Activated CD8-positive, alpha-beta memory T cell treated with anti-CD3 and anti-CD28 coated beads, Interleukin-2, amount 10 ng/mL, durations not matched to agents 7 days and 5 days (primary cell): ENCODE measurements around the gene ASTN2. TPM values are rescaled to one million over a fixed set of nuclear protein-coding genes. Genes with fewer than 3 reads are reported as not detected.

ENCODE experiments used
- ATAC-seq: fragments of 150-1000 bp; cut with Tn5 transposase; one replicate; pipeline ENCODE4 v1.10.0; 2021; ENCODE audit warnings: moderate library complexity
- CTCF ChIA-PET: fragments of 350-600 bp; sonication (Branson Sonifier 250); formaldehyde crosslinking; loops from one replicate; lab custom pipeline; 2021; ENCODE audit warnings: antibody characterized with exemption; lab: Charles Lee
- DNase-seq: peaks from one replicate; pipeline ENCODE4 v3.0.0-alpha.2; 2020
- H3K27ac Mint-ChIP-seq: one replicate; pipeline ENCODE4 v1.8.0; 2021; ENCODE audit warnings: mild to moderate bottlenecking, mixed read lengths
- H3K27me3 Mint-ChIP-seq: one replicate; pipeline ENCODE4 v1.8.0; 2021; ENCODE audit warnings: mixed read lengths
- H3K36me3 Mint-ChIP-seq: one replicate; pipeline ENCODE4 v1.8.0; 2021; ENCODE audit warnings: mild to moderate bottlenecking, mixed read lengths
- H3K4me1 Mint-ChIP-seq: one replicate; pipeline ENCODE4 v1.8.0; 2021; ENCODE audit warnings: mixed read lengths
- H3K4me3 Mint-ChIP-seq: one replicate; pipeline ENCODE4 v1.8.0; 2021; ENCODE audit warnings: mild to moderate bottlenecking, moderate library complexity, mixed read lengths
- H3K9me3 Mint-ChIP-seq: one replicate; pipeline ENCODE4 v1.8.0; 2022; ENCODE audit warnings: low read depth, mixed read lengths
- total RNA-seq, 2 experiments: library from RNA; stranded (reverse); gene quantifications; one replicate each; pipeline ENCODE4 v1.2.3, GENCODE V29; 2021

Gene ASTN2
- total RNA-seq, 2 experiments from 2014 or later = 4.0 to 5.4 TPM

GRCh38 chr9:116668970-116669695 is 745.7 kb downstream of the ASTN2 start:
- H3K27ac Mint-ChIP-seq = no peak overlapping the region
- no peak overlapping the region for H3K4me3 Mint-ChIP-seq
- no peak for ATAC-seq
- peaks cover 7% of the 10 kb centered on the region for H3K9me3 Mint-ChIP-seq
- CTCF ChIA-PET = interaction anchor here (1.7 kb wide), 1 partner anchor 21 kb away, joined by 3 read pairs; no protein-coding TSS in a partner anchor
- no peak for DNase-seq
- H3K4me1 Mint-ChIP-seq = no peaks in the 10 kb centered on the region
- H3K27me3 Mint-ChIP-seq = no peaks in the 10 kb centered on the region
- peaks cover 4% of the 10 kb centered on the region for H3K36me3 Mint-ChIP-seq

GRCh38 chr9:116663581-116663980 is 751.3 kb downstream of the ASTN2 start:
- DNase-seq = no peak
- Mint-ChIP-seq H3K9me3 (no peaks in the 10 kb centered on the region), H3K4me1 (no peaks in the 10 kb centered on the region), H3K36me3 (no peaks in the 10 kb centered on the region), H3K27ac (no peak overlapping the region), H3K4me3 (no peak overlapping the region), H3K27me3 (no peaks in the 10 kb centered on the region)
- no peak for ATAC-seq
- CTCF ChIA-PET = interaction anchor here (1.0 kb wide), 1 partner anchor 1070 kb away, joined by 3 read pairs; no protein-coding TSS in a partner anchor

- Mint-ChIP-seq H3K27me3 (no peaks in the 10 kb centered on the region), H3K36me3 (no peaks in the 10 kb centered on the region), H3K27ac (no peak overlapping the region), H3K9me3 (no peaks in the 10 kb centered on the region), H3K4me1 (no peaks in the 10 kb centered on the region), H3K4me3 (no peak overlapping the region)
- CTCF ChIA-PET = interaction anchor here (1.0 kb wide), 1 partner anchor 1069 kb away, joined by 3 read pairs; no protein-coding TSS in a partner anchor
- ATAC-seq (no peak), DNase-seq (no peak)
Measured at GRCh38 chr9:116662646-116663310, 752.1 kb downstream of the ASTN2 start.

- H3K36me3 Mint-ChIP-seq = no peaks in the 10 kb centered on the region
- no peaks in the 10 kb centered on the region for H3K9me3 Mint-ChIP-seq
- no peaks in the 10 kb centered on the region for H3K27me3 Mint-ChIP-seq
- H3K4me1 Mint-ChIP-seq = no peaks in the 10 kb centered on the region
- ATAC-seq = peak; percentile 65
- CTCF ChIA-PET = interaction anchor here (0.6 to 1.0 kb wide), 2 partner anchors 9 to 11 kb away, joined by 3 to 4 read pairs; no protein-coding TSS in a partner anchor
- no peak for DNase-seq
- no peak overlapping the region for H3K27ac Mint-ChIP-seq
- no peak overlapping the region for H3K4me3 Mint-ChIP-seq
Measured at GRCh38 chr9:116661037-116661954, 753.6 kb downstream of the ASTN2 start.

GRCh38 chr9:116658265-116658664 is 756.6 kb downstream of the ASTN2 start:
- CTCF ChIA-PET = no interaction called here
- Mint-ChIP-seq H3K9me3 (no peaks in the 10 kb centered on the region), H3K27ac (no peak overlapping the region), H3K4me1 (no peaks in the 10 kb centered on the region), H3K4me3 (no peak overlapping the region), H3K27me3 (no peaks in the 10 kb centered on the region), H3K36me3 (no peaks in the 10 kb centered on the region)
- DNase-seq (no peak), ATAC-seq (no peak)

GRCh38 chr9:116656977-116657376 is 757.9 kb downstream of the ASTN2 start:
- CTCF ChIA-PET = no interaction called here
- ATAC-seq = no peak

GRCh38 chr9:116656501-116656971 is 758.3 kb downstream of the ASTN2 start:
- CTCF ChIA-PET = no interaction called here
- no peaks in the 10 kb centered on the region for H3K36me3 Mint-ChIP-seq

More at GRCh38 chr9:116656977-116657376, 757.9 kb downstream of the ASTN2 start:
- Mint-ChIP-seq H3K27ac (no peak overlapping the region), H3K4me1 (no peaks in the 10 kb centered on the region), H3K9me3 (no peaks in the 10 kb centered on the region), H3K36me3 (no peaks in the 10 kb centered on the region), H3K27me3 (no peaks in the 10 kb centered on the region), H3K4me3 (no peak overlapping the region)
- DNase-seq = no peak

GRCh38 chr9:116654059-116654355 is 760.9 kb downstream of the ASTN2 start:
- DNase-seq (no peak), ATAC-seq (no peak)
- no peak overlapping the region for H3K4me3 Mint-ChIP-seq
- CTCF ChIA-PET = interaction anchor here (1.1 kb wide), 1 partner anchor 1060 kb away, joined by 3 read pairs; no protein-coding TSS in a partner anchor
- no peaks in the 10 kb centered on the region for H3K9me3 Mint-ChIP-seq
- no peaks in the 10 kb centered on the region for H3K27me3 Mint-ChIP-seq
- H3K4me1 Mint-ChIP-seq = no peaks in the 10 kb centered on the region
- H3K27ac Mint-ChIP-seq = no peak overlapping the region
- H3K36me3 Mint-ChIP-seq = no peaks in the 10 kb centered on the region

More at GRCh38 chr9:116656501-116656971, 758.3 kb downstream of the ASTN2 start:
- ATAC-seq (no peak), DNase-seq (no peak)
- no peaks in the 10 kb centered on the region for H3K4me1 Mint-ChIP-seq
- H3K27me3 Mint-ChIP-seq = no peaks in the 10 kb centered on the region
- no peaks in the 10 kb centered on the region for H3K9me3 Mint-ChIP-seq
- H3K27ac Mint-ChIP-seq = no peak overlapping the region
- H3K4me3 Mint-ChIP-seq = no peak overlapping the region

GRCh38 chr9:116653348-116654058 is 761.4 kb downstream of the ASTN2 start:
- ATAC-seq (no peak), DNase-seq (no peak)
- no peaks in the 10 kb centered on the region for H3K36me3 Mint-ChIP-seq
- no peaks in the 10 kb centered on the region for H3K9me3 Mint-ChIP-seq
- CTCF ChIA-PET = interaction anchor here (1.1 kb wide), 1 partner anchor 1060 kb away, joined by 3 read pairs; no protein-coding TSS in a partner anchor
- H3K27ac Mint-ChIP-seq = no peak overlapping the region
- no peaks in the 10 kb centered on the region for H3K4me1 Mint-ChIP-seq
- H3K27me3 Mint-ChIP-seq = no peaks in the 10 kb centered on the region
- H3K4me3 Mint-ChIP-seq = no peak overlapping the region

- ATAC-seq = no peak
- Mint-ChIP-seq H3K4me1 (no peaks in the 10 kb centered on the region), H3K4me3 (no peak overlapping the region), H3K36me3 (no peaks in the 10 kb centered on the region), H3K9me3 (no peaks in the 10 kb centered on the region), H3K27me3 (no peaks in the 10 kb centered on the region), H3K27ac (no peak overlapping the region)
- CTCF ChIA-PET = interaction anchor here (1.0 to 2.0 kb wide), 2 partner anchors 57 to 1054 kb away, joined by 3 to 4 read pairs; no protein-coding TSS in a partner anchor
- DNase-seq = no peak
Measured at GRCh38 chr9:116647515-116647809, 767.4 kb downstream of the ASTN2 start.

- DNase-seq (no peak), ATAC-seq (no peak)
- no peaks in the 10 kb centered on the region for H3K27me3 Mint-ChIP-seq
- H3K4me3 Mint-ChIP-seq = no peak overlapping the region
- H3K9me3 Mint-ChIP-seq = no peaks in the 10 kb centered on the region
- CTCF ChIA-PET = interaction anchor here (1.0 to 2.0 kb wide), 2 partner anchors 56 to 1054 kb away, joined by 3 to 4 read pairs; no protein-coding TSS in a partner anchor
- no peaks in the 10 kb centered on the region for H3K36me3 Mint-ChIP-seq
- no peaks in the 10 kb centered on the region for H3K4me1 Mint-ChIP-seq
- no peak overlapping the region for H3K27ac Mint-ChIP-seq
Measured at GRCh38 chr9:116646661-116647514, 768.0 kb downstream of the ASTN2 start.
